GM19438 (cell line): ENCODE measurements around the gene COL13A1.

Experiments used
- ATAC-seq: cut with Tn5 transposase; IDR thresholded peaks from one replicate; pipeline ENCODE4 v1.9.1; 2021; ENCODE audit warnings: low read depth; ENCODE audit not compliant: unreplicated experiment

Gene COL13A1

GRCh38 chr10:69844698-69845097, 43.0 kb downstream of the COL13A1 start:
- ATAC-seq: no peak

GRCh38 chr10:69845574-69846292, 44.0 kb downstream of the COL13A1 start:
- ATAC-seq: no peak

- ATAC-seq: no peak
These were observed 44.7 kb downstream of the COL13A1 start for GRCh38 chr10:69846293-69846921.

GRCh38 chr10:69847458-69847857, 45.8 kb downstream of the COL13A1 start:
- ATAC-seq: no peak

GRCh38 chr10:69847883-69848282, 46.2 kb downstream of the COL13A1 start:
- no peak for ATAC-seq

GRCh38 chr10:69848454-69848853, 46.7 kb downstream of the COL13A1 start:
- ATAC-seq: no peak

- no peak for ATAC-seq
These were observed 48.1 kb downstream of the COL13A1 start for GRCh38 chr10:69849825-69850224.

GRCh38 chr10:69850440-69850839, 48.7 kb downstream of the COL13A1 start:
- no peak for ATAC-seq

GRCh38 chr10:69851306-69851705, 49.6 kb downstream of the COL13A1 start:
- ATAC-seq: no peak

GRCh38 chr10:69853064-69853463, 51.4 kb downstream of the COL13A1 start:
- ATAC-seq: no peak

- no peak for ATAC-seq
These were observed 53.0 kb downstream of the COL13A1 start for GRCh38 chr10:69854511-69855345.

- no peak for ATAC-seq
These were observed 53.8 kb downstream of the COL13A1 start for GRCh38 chr10:69855346-69856111.

GRCh38 chr10:69856601-69857166, 55.0 kb downstream of the COL13A1 start:
- no peak for ATAC-seq

- ATAC-seq: no peak
These were observed 56.5 kb downstream of the COL13A1 start for GRCh38 chr10:69858201-69858600.

GRCh38 chr10:69860271-69860670, 58.6 kb downstream of the COL13A1 start:
- ATAC-seq: no peak

- ATAC-seq: no peak
These were observed 59.8 kb downstream of the COL13A1 start for GRCh38 chr10:69861251-69862240.

- no peak for ATAC-seq
These were observed 61.3 kb downstream of the COL13A1 start for GRCh38 chr10:69862882-69863530.

- no peak for ATAC-seq
These were observed 61.9 kb downstream of the COL13A1 start for GRCh38 chr10:69863580-69863979.

- ATAC-seq: no peak
These were observed 62.6 kb downstream of the COL13A1 start for GRCh38 chr10:69864321-69864720.
